GM21515 (cell line): ENCODE results near the gene HSPB2.
"Not testable (repeated sequence)": the region's sequence is repeated elsewhere in the genome, so short reads cannot be mapped to it uniquely, and the experiment has no call there.

ENCODE experiments used
- ATAC-seq: cut with Tn5 transposase; IDR thresholded peaks from one replicate; pipeline ENCODE4 v1.9.1; 2021; ENCODE audit not compliant: unreplicated experiment

HSPB2 gene

GRCh38 chr11:111913031-111913861 lies 712 bp downstream of the HSPB2 start:
- ATAC-seq = no peak

GRCh38 chr11:111913997-111914396 lies 1.5 kb downstream of the HSPB2 start:
- no peak for ATAC-seq

- no peak for ATAC-seq
Observed at GRCh38 chr11:111916768-111917167, 4.2 kb downstream of the HSPB2 start.

DNA sequence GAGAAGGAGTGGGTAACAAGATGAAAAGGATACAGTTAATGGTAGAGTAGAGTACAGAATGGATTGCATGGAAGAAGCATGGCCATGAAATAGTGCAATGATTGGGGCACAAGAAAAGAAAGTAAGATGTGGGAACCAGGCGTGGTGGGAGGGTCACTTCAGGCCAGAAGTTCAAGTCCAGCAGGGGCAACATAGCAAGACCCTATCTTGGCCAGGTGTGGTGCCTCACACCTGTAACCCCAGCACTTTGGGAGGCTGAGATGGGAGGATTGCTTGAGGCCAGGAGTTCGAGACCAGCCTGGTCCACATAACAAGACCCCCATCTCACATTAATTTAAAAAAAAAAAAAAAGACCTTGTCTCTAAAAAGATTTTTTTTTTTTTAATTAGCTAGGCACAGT lies 4.8 kb downstream of the HSPB2 start:
- no peak for ATAC-seq

DNA sequence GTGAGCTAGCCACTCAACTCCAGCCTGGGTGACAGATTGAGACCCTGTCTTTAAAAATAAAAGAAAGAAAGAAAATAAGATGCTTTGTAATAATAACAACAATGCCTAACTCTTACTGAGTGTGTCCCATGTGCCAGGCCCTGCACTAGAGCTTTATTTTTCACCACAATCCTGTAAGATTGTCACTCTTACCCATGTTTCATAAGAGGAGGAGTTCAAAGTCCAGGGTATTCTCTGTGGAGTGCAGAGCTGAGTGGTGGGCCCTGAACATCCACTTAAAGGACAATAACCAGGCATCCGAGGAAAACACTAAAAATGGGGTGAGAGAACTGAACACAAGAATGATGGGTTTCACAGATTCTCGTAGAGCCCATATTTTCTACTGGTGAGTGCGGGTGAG lies 5.3 kb downstream of the HSPB2 start:
- ATAC-seq = no peak

DNA sequence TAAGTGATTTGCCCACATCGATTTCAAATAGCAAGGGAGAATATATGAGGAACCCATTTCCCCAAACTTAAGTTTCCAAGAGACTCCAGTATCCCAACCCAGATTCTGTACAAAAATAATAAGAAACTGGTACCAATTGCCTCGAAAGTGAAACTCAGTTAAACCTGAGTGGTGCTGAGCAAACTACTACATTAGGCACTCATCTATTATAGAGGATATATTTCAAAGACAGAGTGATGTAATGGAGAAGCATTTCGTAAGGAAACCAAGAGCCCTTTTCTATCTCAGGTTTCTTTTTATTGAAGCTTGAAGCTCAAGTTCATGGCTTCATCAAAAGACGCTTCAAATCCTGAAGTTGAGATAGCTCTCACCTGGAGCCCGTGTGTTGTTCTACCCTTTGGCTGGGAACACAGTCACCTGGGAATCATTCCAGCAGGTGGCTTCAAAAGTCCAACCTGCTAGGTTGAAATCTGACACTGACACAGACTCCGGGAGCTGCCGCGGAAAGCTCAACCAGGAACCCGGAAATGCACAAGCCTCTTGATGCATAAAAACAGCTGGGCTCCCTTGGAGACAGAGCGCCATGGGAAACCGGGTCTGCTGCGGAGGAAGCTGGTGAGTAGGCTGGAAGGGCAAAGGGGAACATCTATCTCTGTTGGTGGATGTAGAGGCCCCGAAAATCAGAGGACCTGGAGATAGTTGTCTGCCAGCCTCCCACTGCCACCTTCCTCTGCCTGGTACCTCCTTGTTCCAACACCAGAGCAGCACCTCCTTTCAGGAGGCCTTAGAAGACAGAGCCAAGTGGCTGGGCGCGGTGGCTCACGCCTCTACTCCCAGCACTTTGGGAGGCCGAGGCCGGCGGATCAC lies 6.1 kb downstream of the HSPB2 start, which contains the start of gene C11orf52:
TSS of gene C11orf52 (plus strand) at position 524 of the 867 bp plus-strand sequence. CDS start at position 584, 60 bp downstream.
- ATAC-seq = no peak

DNA sequence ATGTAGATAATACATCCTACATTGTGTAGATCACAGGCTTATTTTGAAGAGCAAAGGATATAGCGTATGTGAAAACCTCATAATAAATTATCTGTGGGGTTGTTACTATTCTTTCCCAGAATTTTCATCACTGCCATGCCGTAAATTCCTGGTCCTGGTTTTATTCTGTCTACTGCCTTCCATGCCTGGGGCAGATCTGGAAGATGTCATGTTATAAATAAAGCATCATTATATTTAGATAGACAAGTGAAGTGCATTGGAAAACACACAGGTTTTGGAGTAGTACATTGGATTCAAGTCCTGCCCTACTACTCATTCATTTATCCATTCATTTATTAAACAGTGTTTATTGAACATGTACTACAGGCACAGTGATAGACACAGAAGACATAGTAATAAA lies 8.4 kb downstream of the HSPB2 start:
- no peak for ATAC-seq

DNA sequence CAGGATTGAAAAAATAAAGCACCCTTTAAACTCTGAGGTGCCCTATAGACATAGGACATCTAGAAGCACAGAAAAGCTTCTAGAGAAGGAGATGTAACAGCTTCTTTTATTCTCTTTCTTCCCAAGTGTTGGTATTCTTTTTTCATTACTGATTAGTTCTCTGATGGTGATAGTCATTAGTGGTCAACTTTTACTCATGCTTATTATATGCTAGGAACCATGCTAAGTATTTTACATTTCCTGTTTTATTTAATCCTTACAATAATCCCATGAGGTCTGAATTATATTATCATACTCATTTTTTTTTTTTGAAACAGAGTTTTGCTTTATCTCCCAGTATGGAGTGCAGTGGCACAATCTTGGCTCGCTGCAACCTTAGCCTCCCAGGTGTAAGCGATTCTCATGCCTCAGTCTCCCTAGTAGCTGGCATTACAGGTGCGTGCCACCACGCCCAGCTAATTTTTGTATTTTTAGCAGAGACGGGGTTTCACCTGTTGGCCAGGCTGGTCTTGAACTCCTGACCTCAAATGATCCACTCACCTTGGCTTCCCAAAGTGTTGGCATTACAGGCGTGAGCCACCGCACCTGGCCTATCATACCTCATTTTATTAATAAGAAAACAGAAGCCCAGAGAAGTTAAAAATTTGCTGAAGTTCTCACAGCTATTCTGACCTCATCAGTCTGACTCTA lies 9.2 kb downstream of the HSPB2 start:
- no peak for ATAC-seq

DNA sequence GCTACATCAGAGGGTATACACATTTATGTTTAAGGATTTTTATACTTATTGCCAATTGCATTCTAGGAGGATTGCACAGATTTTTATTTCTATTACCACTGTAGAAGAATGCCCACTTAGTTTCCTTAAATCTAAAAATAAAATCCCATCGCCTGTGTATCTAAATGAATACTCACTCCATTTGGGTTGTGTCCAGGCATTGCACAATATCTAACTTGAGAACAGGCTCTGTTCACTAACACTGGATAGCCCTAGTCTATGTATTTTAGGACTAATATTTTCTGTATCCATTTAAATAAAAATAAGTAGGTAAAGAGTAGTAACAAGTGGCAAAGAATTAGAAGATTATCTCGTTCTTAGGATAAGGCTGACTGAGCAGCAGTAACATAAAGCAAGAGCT lies 10.3 kb downstream of the HSPB2 start:
- no peak for ATAC-seq

- ATAC-seq = no peak
Observed at GRCh38 chr11:111923351-111923788, 10.8 kb downstream of the HSPB2 start.

DNA sequence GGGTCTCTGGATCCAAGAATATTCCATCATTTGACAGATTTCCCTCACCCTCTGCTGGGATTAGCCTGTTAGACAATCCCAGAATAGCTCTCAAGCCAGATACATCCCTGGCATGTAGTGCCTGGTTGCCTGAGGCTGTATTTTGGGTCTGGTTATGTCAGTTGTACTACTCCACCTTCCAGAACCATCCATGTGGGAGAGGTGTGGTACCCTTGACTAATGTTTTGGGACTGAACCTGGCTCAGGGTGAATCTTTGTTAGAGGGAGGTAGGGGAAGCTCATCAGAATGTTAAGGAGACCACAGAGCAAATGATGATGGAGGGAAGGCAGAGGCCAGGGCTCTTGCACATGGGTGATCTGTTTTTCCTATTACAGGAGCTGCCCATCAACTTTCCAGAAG lies 11.4 kb downstream of the HSPB2 start:
- no peak for ATAC-seq

DNA sequence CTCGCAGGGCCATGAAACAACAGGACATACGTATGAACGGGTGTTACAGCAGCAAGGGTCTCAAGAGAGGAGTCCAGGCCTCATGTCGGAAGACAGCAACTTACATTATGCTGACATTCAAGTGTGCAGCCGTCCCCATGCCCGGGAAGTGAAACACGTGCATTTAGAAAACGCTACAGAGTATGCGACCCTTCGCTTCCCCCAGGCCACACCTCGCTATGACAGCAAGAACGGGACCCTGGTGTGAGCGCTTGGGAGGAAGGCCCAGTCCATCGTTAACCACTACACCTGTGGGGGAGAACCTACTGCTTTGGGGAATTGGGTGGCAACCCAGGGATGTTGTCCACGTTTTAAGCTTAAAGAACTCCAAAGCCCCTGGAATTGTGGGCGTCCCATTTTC lies 13.4 kb downstream of the HSPB2 start:
- no peak for ATAC-seq

DNA sequence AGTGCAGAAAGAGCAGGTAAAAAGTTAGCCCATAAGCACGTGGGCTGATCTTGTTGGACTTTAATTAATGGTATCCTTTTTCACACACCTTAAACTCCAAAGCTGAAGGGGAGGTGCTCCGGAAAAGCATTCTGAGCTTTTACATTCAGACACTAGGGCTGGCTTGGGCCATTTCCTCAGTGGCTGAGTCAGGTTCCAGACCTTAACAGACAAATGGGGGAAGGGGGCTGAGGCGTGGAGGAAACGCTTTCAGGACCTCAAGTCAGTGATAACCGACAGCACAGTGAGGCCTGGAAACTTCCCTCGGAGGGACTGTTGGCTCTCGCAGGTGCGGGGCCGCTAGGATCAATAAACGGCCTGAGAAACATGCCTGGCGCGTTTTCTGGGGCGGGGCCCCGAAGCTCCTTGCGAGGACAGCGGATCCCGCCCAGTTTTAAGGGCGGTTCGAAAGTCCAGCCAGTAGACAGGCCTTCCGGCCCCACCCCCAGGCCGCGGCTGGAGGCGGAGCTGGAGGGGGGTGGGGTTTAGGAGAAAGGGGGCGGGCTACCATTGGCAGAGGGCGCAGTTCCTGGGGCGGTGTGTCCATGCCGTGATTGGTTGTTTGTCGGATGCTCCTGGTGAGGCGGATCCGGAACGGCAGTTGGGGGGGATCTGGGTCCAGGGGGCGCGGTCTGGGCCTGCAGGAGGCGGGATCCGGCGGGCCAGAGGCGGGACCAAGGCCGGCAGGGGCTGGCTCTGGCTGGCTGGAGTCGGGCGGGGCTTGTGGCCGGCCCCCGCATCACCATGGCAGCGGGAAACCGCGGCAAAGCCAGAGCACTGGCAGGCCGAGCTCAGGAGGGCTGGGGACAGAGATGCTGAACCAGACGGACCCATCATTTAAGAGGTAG lies 14.2 kb downstream of the HSPB2 start:
- peak; percentile 93 for ATAC-seq

GRCh38 chr11:111930472-111930871 lies 17.9 kb downstream of the HSPB2 start:
- ATAC-seq = no peak

GRCh38 chr11:111932611-111932950 lies 20.0 kb downstream of the HSPB2 start:
- no peak for ATAC-seq

- not testable (repeated sequence) for ATAC-seq
Observed at GRCh38 chr11:111933176-111933575, 20.6 kb downstream of the HSPB2 start.

GRCh38 chr11:111933872-111934271 lies 21.3 kb downstream of the HSPB2 start:
- no peak for ATAC-seq

DNA sequence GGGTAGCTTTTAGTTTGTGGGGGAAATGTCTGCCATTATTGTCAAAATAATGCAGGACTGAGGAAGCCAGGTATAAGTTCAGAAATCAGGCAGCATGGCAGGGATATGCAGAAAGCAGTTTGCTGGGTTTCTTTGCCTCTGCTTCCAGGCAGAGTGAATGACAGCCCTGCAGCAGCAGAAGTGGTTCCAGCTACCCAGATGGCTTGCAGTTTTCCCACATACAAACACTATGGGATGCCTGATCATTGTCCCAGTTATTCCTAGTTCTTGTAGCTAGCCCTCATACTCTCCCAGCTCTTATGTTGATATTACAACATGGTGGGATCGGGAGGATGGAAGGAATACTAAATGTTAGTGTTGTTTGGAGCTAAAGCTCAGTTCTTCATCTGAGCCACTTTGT lies 21.8 kb downstream of the HSPB2 start:
- no peak for ATAC-seq

DNA sequence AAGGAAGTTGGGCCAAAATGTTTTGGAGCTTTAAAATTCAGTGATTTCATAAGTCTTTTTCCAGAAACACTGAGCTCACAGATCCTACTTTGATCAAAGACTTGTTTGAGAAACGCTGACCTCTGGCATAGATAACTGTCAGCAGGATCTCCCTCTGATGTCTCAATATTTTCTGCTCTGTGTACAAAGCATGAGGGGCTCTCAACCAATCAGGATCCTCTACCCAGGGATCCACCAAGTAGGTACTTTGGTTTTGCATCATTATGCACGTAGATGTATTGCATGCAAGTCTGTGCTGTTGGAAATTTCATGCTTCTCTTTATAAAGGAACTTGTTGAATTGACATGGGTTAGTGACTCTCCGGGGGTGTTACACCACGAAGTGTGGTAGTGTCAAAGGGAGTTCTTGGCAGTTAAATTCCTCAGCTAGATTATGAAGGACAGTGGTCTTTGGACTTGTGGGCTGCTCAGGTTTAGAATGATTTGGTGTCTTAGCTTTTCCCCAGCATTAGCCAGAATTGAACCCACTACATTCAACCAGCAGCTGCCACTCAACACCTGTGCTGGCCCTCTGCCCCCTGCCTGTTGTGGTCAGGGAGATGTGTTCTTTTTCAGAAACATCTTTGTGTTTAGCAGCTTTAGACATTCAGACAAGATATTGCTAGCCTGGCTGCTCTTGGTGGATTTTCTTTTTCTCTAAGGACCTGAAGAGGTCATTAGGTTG lies 22.9 kb downstream of the HSPB2 start:
- no peak for ATAC-seq

- ATAC-seq = no peak
Observed at GRCh38 chr11:111936040-111936540, 23.6 kb downstream of the HSPB2 start.
